Upper lobe of right lung (tissue), 1 donor: ENCODE measurements around the gene FAM216B. TPM values are rescaled to one million over a fixed set of nuclear protein-coding genes. Genes with fewer than 3 reads are reported as not detected.

Experiments
- ATAC-seq: fragments of 200-7000 bp; cut with Tn5 transposase; one replicate; pipeline ENCODE4 v1.9.1; 2020; ENCODE audit warnings: mild to moderate bottlenecking, moderate library complexity
- DNase-seq: peaks from one replicate; pipeline ENCODE4 v3.0.0-alpha.2; 2020
- H3K27ac ChIP-seq: fragments of 200-600 bp; one replicate; pipeline ENCODE4 v1.8.0; 2022
- H3K27me3 ChIP-seq: fragments of 200-600 bp; one replicate; pipeline ENCODE4 v1.8.0; 2022; ENCODE audit warnings: mild to moderate bottlenecking
- H3K36me3 ChIP-seq: fragments of 200-600 bp; one replicate; pipeline ENCODE4 v1.8.0; 2022
- H3K4me1 ChIP-seq: fragments of 200-600 bp; one replicate; pipeline ENCODE4 v1.8.0; 2022
- H3K4me3 ChIP-seq: fragments of 200-600 bp; one replicate; pipeline ENCODE4 v1.8.0; 2022; ENCODE audit warnings: mild to moderate bottlenecking
- H3K9me3 ChIP-seq: fragments of 200-600 bp; one replicate; pipeline ENCODE4 v1.8.0; 2022
- CTCF ChIP-seq: fragments of 200-600 bp; IDR thresholded peaks from one replicate; pipeline ENCODE4 v1.8.0; 2022; ENCODE audit warnings: antibody characterized with exemption
- intact Hi-C: fragments of 100-400 bp; cut with DNase I; formaldehyde crosslinking; loops from one replicate; pipeline ENCODE4 v1.11.0; 2022
- total RNA-seq: library from RNA; stranded (reverse); fragmentation: NEBNext Ultra II Directional; extraction: Animal tissue kit (Norgen Biotek cat#: 25700); gene quantifications from one replicate; pipeline ENCODE4 v1.2.1, GENCODE V29; 2021
- donor health status: DM: no; HTN: yes; CAD: no; lungs with severe emphysema.

FAM216B gene
- total RNA-seq, 1 donor from 2014 or later = not detected

GRCh38 chr13:42807241-42807640 is 25.9 kb downstream of the FAM216B start:
- Histone ChIP-seq H3K9me3 (no peaks in the 10 kb centered on the region), H3K27ac (no peak overlapping the region), H3K4me3 (no peak overlapping the region), H3K36me3 (no peaks in the 10 kb centered on the region), H3K4me1 (no peaks in the 10 kb centered on the region), H3K27me3 (no peaks in the 10 kb centered on the region)
- no peak for DNase-seq
- no peak for TF ChIP-seq CTCF
- intact Hi-C loops = no loop called here
- ATAC-seq = no peak

GRCh38 chr13:42807866-42808265 is 26.5 kb downstream of the FAM216B start:
- H3K27ac ChIP-seq = no peak overlapping the region
- no peaks in the 10 kb centered on the region for H3K27me3 ChIP-seq
- no peaks in the 10 kb centered on the region for H3K4me1 ChIP-seq
- ATAC-seq = no peak
- intact Hi-C loops = no loop called here
- no peaks in the 10 kb centered on the region for H3K36me3 ChIP-seq
- no peak overlapping the region for H3K4me3 ChIP-seq
- no peak for DNase-seq
- TF ChIP-seq CTCF = no peak
- no peaks in the 10 kb centered on the region for H3K9me3 ChIP-seq

- Histone ChIP-seq H3K27me3 (no peaks in the 10 kb centered on the region), H3K4me3 (no peak overlapping the region), H3K36me3 (no peaks in the 10 kb centered on the region), H3K9me3 (no peaks in the 10 kb centered on the region), H3K4me1 (no peaks in the 10 kb centered on the region), H3K27ac (no peak overlapping the region)
- no peak for TF ChIP-seq CTCF
- DNase-seq (no peak), ATAC-seq (no peak)
- intact Hi-C loops = no loop called here
Observed at GRCh38 chr13:42808341-42808940, 27.1 kb downstream of the FAM216B start.

GRCh38 chr13:42812316-42812715 is 30.9 kb downstream of the FAM216B start:
- Histone ChIP-seq H3K27ac (no peak overlapping the region), H3K9me3 (no peaks in the 10 kb centered on the region), H3K36me3 (no peaks in the 10 kb centered on the region), H3K27me3 (no peaks in the 10 kb centered on the region), H3K4me3 (no peak overlapping the region), H3K4me1 (no peaks in the 10 kb centered on the region)
- intact Hi-C loops = no loop called here
- ATAC-seq = no peak
- DNase-seq = no peak
- no peak for TF ChIP-seq CTCF

GRCh38 chr13:42814868-42815267 is 33.5 kb downstream of the FAM216B start:
- no peaks in the 10 kb centered on the region for H3K4me1 ChIP-seq
- H3K4me3 ChIP-seq = no peak overlapping the region
- ATAC-seq = no peak
- H3K36me3 ChIP-seq = no peaks in the 10 kb centered on the region
- H3K9me3 ChIP-seq = no peaks in the 10 kb centered on the region
- no peak overlapping the region for H3K27ac ChIP-seq
- DNase-seq = no peak
- TF ChIP-seq CTCF = no peak
- intact Hi-C loops = no loop called here
- H3K27me3 ChIP-seq = no peaks in the 10 kb centered on the region

GRCh38 chr13:42815681-42816080 is 34.3 kb downstream of the FAM216B start:
- no peaks in the 10 kb centered on the region for H3K36me3 ChIP-seq
- no peaks in the 10 kb centered on the region for H3K27me3 ChIP-seq
- no peak for DNase-seq
- H3K4me1 ChIP-seq = no peaks in the 10 kb centered on the region
- H3K27ac ChIP-seq = no peak overlapping the region
- H3K4me3 ChIP-seq = no peak overlapping the region
- no peak for ATAC-seq
- TF ChIP-seq CTCF = no peak
- H3K9me3 ChIP-seq = no peaks in the 10 kb centered on the region
- intact Hi-C loops = no loop called here
